Measurements from ENCODE around the gene LAMA2.

DNA sequence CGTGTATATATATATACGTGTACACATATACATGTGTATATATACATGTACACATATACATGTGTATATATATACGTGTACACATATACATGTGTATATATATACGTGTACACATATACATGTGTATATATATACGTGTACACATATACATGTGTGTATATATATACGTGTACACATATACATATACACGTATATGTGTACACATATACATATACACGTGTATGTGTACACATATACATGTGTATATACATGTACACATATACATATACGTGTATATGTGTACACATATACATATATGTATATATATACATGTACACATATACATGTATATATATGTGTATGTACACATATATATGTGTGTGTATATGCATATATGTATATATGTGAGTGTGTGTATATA, 317.2 kb downstream of the LAMA2 start:
- TF ChIP-seq GATA3 (IDR thresholded peaks at IDR 0.05; ENCODE audit: low read depth, low read length) (no peak), GATA2 (IDR thresholded peaks at IDR 0.05; ENCODE audit: low read depth, low read length) (no peak)

All from SH-SY5Y (cell line).